ENCODE measurements around the gene PACRG. TPM values are rescaled to one million over a fixed set of nuclear protein-coding genes. Genes with fewer than 3 reads are reported as not detected.

PACRG gene
- total and polyA plus RNA-seq, 10 of the 15 experiments (the other 5 are each of a cell fraction or from before 2014, with no cell fraction given) = not detected

GRCh38 chr6:163231356-163232014 is 503.7 kb downstream of the PACRG start:
- Histone ChIP-seq H3K27me3 (replicated peaks in 1 of 2; ENCODE audit: control insufficient read depth in 2 of 2, insufficient read depth in 2 of 2, low read length in 1 of 2) (no peaks in the 10 kb centered on the region; a peak in 2 of 4 replicates), H3K79me2 (ENCODE audit: control insufficient read depth, insufficient read depth, low read length) (no peaks in the 10 kb centered on the region), H4K20me1 (ENCODE audit: control insufficient read depth, insufficient read depth) (no peaks in the 10 kb centered on the region), H3K9me3 (replicated peaks; ENCODE audit: control insufficient read depth, insufficient read depth, low read length) (no peaks in the 10 kb centered on the region), H3K9ac (ENCODE audit: control insufficient read depth, insufficient read depth, low read length) (no peak overlapping the region), H3K4me1 (ENCODE audit: control insufficient read depth, insufficient read depth, low read length) (no peaks in the 10 kb centered on the region), H2AFZ (ENCODE audit: control insufficient read depth, low read depth, low read length) (no peak overlapping the region), H3K36me3 (ENCODE audit: control insufficient read depth in 2 of 2, insufficient read depth in 2 of 2, low read length in 1 of 2) (no peaks in the 10 kb centered on the region), H3K4me2 (ENCODE audit: control insufficient read depth, insufficient read depth) (no peak overlapping the region), H3K4me3 (no peak overlapping the region), H3K27ac (ENCODE audit: control insufficient read depth, insufficient read depth) (no peak overlapping the region)
- WGBS (ENCODE audit: insufficient coverage, insufficient replicate concordance, low lambda C conversion rate, missing lambda C conversion rate) = 22% methylated on average over 10 of the region's 10 CpGs
- ATAC-seq = no peak
- no peak for DNase-seq (ENCODE audit: low read depth, low spot score)
- FAIRE-seq = no peak
- CTCF ChIA-PET = interaction anchor here (0.7 kb wide), 1 partner anchor 1436 kb away, joined by 3 read pairs; no protein-coding TSS in a partner anchor
- POLR2A ChIA-PET = no interaction called here
- BruUV-seq (replicated peaks) = no TSS peak
- RAD21 ChIA-PET (ENCODE audit: unreplicated experiment) = no interaction called here
- SMC1A ChIA-PET (ENCODE audit: uncharacterized antibody, unreplicated experiment) = no interaction called here
- intact Hi-C loops (cut with micrococcal nuclease; ENCODE audit: unreplicated experiment) (no loop called here), in situ Hi-C loops (cut with MboI) (no loop called here)
- TF ChIP-seq LARP7 (IDR thresholded peaks at IDR 0.05) = no peak
- TF ChIP-seq MEF2A (IDR thresholded peaks at IDR 0.05; ENCODE audit: insufficient read depth, low read depth, low read length) = no peak
- no peak for TF ChIP-seq PML (IDR thresholded peaks at IDR 0.05; ENCODE audit: low read length)
- no peak for TF ChIP-seq CBX3 (IDR thresholded peaks at IDR 0.05; ENCODE audit: borderline replicate concordance, low read depth)
- no peak for TF ChIP-seq ZBTB33 (IDR thresholded peaks at IDR 0.05)
- no peak for TF ChIP-seq SIN3A (IDR thresholded peaks at IDR 0.05; ENCODE audit: low read depth, low read length)
- TF ChIP-seq KAT2A (conservative IDR thresholded peaks at IDR 0.05; ENCODE audit: control insufficient read depth, low read depth, low read length) = no peak
- no peak for TF ChIP-seq ZBED1 (IDR thresholded peaks at IDR 0.05; ENCODE audit: borderline replicate concordance)
- TF ChIP-seq ZNF217 (IDR thresholded peaks at IDR 0.05) = no peak
- no peak for TF ChIP-seq POU2F2 (IDR thresholded peaks at IDR 0.05; ENCODE audit: borderline replicate concordance, low read depth, low read length)
- TF ChIP-seq PBX3 (IDR thresholded peaks at IDR 0.05; ENCODE audit: insufficient replicate concordance, low read depth, low read length) = no peak
- no peak for TF ChIP-seq MLLT1 (IDR thresholded peaks at IDR 0.05)
- TF ChIP-seq BCLAF1 (IDR thresholded peaks at IDR 0.05) = no peak
- no peak for TF ChIP-seq IRF4 (IDR thresholded peaks at IDR 0.05; ENCODE audit: low read depth, low read length)
